Stimulated activated CD4-positive, alpha-beta T cell treated with anti-CD3 and anti-CD28 coated beads, Interleukin-4, amount 100 ng/mL, for 4 hours (primary cell): ENCODE results near the gene METRN.

Experiments used
- DNase-seq, 2 experiments: peaks; one replicate each; pipeline ENCODE4 v3.0.0-alpha.2; 2020

The METRN gene

GRCh38 chr16:693364-693763 lies 21.6 kb upstream of the METRN start:
- DNase-seq = no peak

GRCh38 chr16:693766-694165 lies 21.2 kb upstream of the METRN start:
- peak in 1 of 2 experiments; percentile 30 for DNase-seq

GRCh38 chr16:694187-694862 lies 20.6 kb upstream of the METRN start:
- no peak for DNase-seq

- DNase-seq = no peak
These were observed 20.0 kb upstream of the METRN start for GRCh38 chr16:694863-695354.

GRCh38 chr16:695355-696089 lies 19.4 kb upstream of the METRN start:
- DNase-seq = peak; percentile 67 to 72

GRCh38 chr16:698911-699671 lies 15.8 kb upstream of the METRN start:
- no peak for DNase-seq

GRCh38 chr16:700684-701584 lies 14.0 kb upstream of the METRN start:
- peak in 1 of 2 experiments; percentile 59 for DNase-seq

GRCh38 chr16:702341-702740 lies 12.6 kb upstream of the METRN start:
- no peak for DNase-seq

GRCh38 chr16:703406-703805 lies 11.5 kb upstream of the METRN start:
- DNase-seq = no peak

GRCh38 chr16:704047-704446 lies 10.9 kb upstream of the METRN start:
- DNase-seq = no peak

GRCh38 chr16:704552-705380 lies 10.2 kb upstream of the METRN start:
- DNase-seq = no peak

GRCh38 chr16:705431-706188 lies 9.3 kb upstream of the METRN start, which contains the start of gene FBXL16:
Gene FBXL16, minus strand, starts transcription at chr16:705801. Its CDS starts 8,396 bp downstream, at chr16:697405.
- DNase-seq = no peak

GRCh38 chr16:706189-707061 lies 8.5 kb upstream of the METRN start:
- DNase-seq = no peak

- DNase-seq = no peak
These were observed 7.8 kb upstream of the METRN start for GRCh38 chr16:707062-707538.

GRCh38 chr16:708019-708418 lies 6.9 kb upstream of the METRN start:
- DNase-seq = no peak

- no peak for DNase-seq
These were observed 6.0 kb upstream of the METRN start for GRCh38 chr16:708959-709358.

- DNase-seq = no peak
These were observed 5.1 kb upstream of the METRN start for GRCh38 chr16:709566-710499.

- DNase-seq = no peak
These were observed 4.3 kb upstream of the METRN start for GRCh38 chr16:710500-711075.
